ENCODE measurements around the gene TMBIM1. TPM values are rescaled to one million over a fixed set of nuclear protein-coding genes. Genes with fewer than 3 reads are reported as not detected.

Gene TMBIM1
- total and polyA plus RNA-seq, 3 donors from 2014 or later: 59.9 to 81.0 (median 77.6) TPM

- Histone ChIP-seq H3K27ac (no peak overlapping the region), H3K27me3 (no peaks in the 10 kb centered on the region), H3K36me3 (ENCODE audit: low read depth, missing control alignments) (no peaks in the 10 kb centered on the region), H3K4me1 (peaks cover 22% of the 10 kb centered on the region), H3K4me3 (no peak overlapping the region), H3K9me3 (no peaks in the 10 kb centered on the region)
- TF ChIP-seq, protein P1, sequence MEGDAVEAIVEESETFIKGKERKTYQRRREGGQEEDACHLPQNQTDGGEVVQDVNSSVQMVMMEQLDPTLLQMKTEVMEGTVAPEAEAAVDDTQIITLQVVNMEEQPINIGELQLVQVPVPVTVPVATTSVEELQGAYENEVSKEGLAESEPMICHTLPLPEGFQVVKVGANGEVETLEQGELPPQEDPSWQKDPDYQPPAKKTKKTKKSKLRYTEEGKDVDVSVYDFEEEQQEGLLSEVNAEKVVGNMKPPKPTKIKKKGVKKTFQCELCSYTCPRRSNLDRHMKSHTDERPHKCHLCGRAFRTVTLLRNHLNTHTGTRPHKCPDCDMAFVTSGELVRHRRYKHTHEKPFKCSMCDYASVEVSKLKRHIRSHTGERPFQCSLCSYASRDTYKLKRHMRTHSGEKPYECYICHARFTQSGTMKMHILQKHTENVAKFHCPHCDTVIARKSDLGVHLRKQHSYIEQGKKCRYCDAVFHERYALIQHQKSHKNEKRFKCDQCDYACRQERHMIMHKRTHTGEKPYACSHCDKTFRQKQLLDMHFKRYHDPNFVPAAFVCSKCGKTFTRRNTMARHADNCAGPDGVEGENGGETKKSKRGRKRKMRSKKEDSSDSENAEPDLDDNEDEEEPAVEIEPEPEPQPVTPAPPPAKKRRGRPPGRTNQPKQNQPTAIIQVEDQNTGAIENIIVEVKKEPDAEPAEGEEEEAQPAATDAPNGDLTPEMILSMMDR (IDR thresholded peaks at IDR 0.05): no peak
- no peak for TF ChIP-seq POLR2A (IDR thresholded peaks at IDR 0.05)
- intact Hi-C loops (cut with DNase I; ENCODE audit: low total_unique reads): no loop called here
- WGBS, 2 donors: 70 to 79% methylated on average over 16 of the region's 16 CpGs
- DNase-seq: no peak
Measured at GRCh38 chr2:218332920-218333645, 40.8 kb upstream of the TMBIM1 start.

GRCh38 chr2:218332288-218332687, 40.0 kb upstream of the TMBIM1 start:
- Histone ChIP-seq H3K27me3 (no peaks in the 10 kb centered on the region), H3K4me1 (peaks cover 30% of the 10 kb centered on the region), H3K4me3 (no peak overlapping the region), H3K9me3 (no peaks in the 10 kb centered on the region), H3K27ac (no peak overlapping the region), H3K36me3 (ENCODE audit: low read depth, missing control alignments) (no peaks in the 10 kb centered on the region)
- intact Hi-C loops (cut with DNase I; ENCODE audit: low total_unique reads): no loop called here
- DNase-seq: no peak
- TF ChIP-seq POLR2A (IDR thresholded peaks at IDR 0.05): no peak
- TF ChIP-seq, protein P1 (IDR thresholded peaks at IDR 0.05): no peak
- 94 to 100% methylated on average over 1 of the region's 1 CpG for WGBS, 2 donors

- Histone ChIP-seq H3K4me3 (no peak overlapping the region), H3K27ac (no peak overlapping the region), H3K27me3 (no peaks in the 10 kb centered on the region), H3K36me3 (ENCODE audit: low read depth, missing control alignments) (no peaks in the 10 kb centered on the region), H3K9me3 (no peaks in the 10 kb centered on the region), H3K4me1 (peaks cover 36% of the 10 kb centered on the region)
- DNase-seq: no peak
- intact Hi-C loops (cut with DNase I; ENCODE audit: low total_unique reads): no loop called here
- TF ChIP-seq, protein P1 (IDR thresholded peaks at IDR 0.05): no peak
- no peak for TF ChIP-seq POLR2A (IDR thresholded peaks at IDR 0.05)
- WGBS, 2 donors: 81 to 87% methylated on average over 8 of the region's 8 CpGs
Measured at GRCh38 chr2:218331745-218332144, 39.4 kb upstream of the TMBIM1 start.

DNA sequence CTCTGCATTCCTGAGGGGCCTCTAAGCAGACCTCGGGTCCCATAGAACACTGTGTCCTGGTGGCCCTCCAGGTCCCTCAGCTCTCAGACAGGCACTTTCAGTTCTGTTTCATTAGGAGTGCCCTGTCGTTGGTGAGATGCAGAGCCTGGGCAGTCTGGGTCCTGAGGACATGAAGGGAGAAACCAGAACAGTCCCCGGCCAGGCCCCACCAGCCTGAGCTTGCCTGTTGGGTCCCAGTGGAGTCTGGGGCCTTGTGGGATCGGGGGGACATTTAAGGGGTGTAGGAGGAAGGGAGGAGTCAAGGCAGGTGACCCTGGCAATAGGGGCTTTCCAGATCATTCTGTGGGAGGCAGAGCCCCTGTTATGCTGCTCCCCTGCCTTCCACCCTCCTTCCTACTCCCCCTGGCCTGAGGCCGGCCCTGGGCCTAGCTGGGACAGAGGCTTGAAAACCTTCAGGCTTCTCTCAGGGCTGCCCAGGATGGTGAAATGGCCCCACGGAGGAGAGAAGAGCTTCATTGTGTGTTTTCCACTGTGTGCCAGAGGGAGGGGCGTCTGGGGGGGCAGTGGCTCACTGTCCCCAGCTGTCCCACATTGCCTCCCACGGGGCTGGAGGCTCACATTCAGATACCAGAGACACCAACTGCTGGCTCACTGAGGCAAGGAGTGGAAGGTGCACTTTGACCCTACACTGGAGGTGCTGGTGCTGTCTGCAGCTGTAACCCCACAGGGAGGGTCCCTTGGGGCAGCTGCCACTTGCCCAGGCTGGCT, 37.7 kb upstream of the TMBIM1 start:
- no peaks in the 10 kb centered on the region for H3K27me3 ChIP-seq
- 43 to 51% methylated on average over 4 to 8 of the region's 8 CpGs for WGBS, 2 donors
- no peak overlapping the region for H3K4me3 ChIP-seq
- no peak for DNase-seq
- no peaks in the 10 kb centered on the region for H3K36me3 ChIP-seq (ENCODE audit: low read depth, missing control alignments)
- H3K4me1 ChIP-seq: peaks cover 50% of the 10 kb centered on the region
- H3K9me3 ChIP-seq: no peaks in the 10 kb centered on the region
- intact Hi-C loops (cut with DNase I; ENCODE audit: low total_unique reads): no loop called here
- peak overlapping the region; percentile 71 to 75 for H3K27ac ChIP-seq
- no peak for TF ChIP-seq POLR2A (IDR thresholded peaks at IDR 0.05)
- TF ChIP-seq, protein P1 (IDR thresholded peaks at IDR 0.05): no peak
